K562 treated with DMSO at 1 percent for 24 hours (cell line): Measurements from ENCODE around the gene MDGA2. TPM values are rescaled to one million over a fixed set of nuclear protein-coding genes. Genes with fewer than 3 reads are reported as not detected.

ENCODE experiments used
- total RNA-seq: library from RNA; unstranded; fragments of 300-600 nt; gene quantifications from 2 replicates; pipeline ENCODE4 v1.2.3, GENCODE V29; 2022; ENCODE audit warnings: low read depth; ENCODE audit not compliant: insufficient read depth

Gene MDGA2
- not detected in 2 replicates for total RNA-seq

GRCh38 chr14:47675466-47676314 lies at the start of gene MDGA2:
Gene MDGA2 (minus strand): TSS chr14:47675605.

